ENCODE results near the gene TPI1. TPM values are rescaled to one million over a fixed set of nuclear protein-coding genes. Genes with fewer than 3 reads are reported as not detected.

The TPI1 gene
- total and polyA plus RNA-seq, 5 experiments from 2014 or later: 159 to 497 (median 372) TPM

DNA sequence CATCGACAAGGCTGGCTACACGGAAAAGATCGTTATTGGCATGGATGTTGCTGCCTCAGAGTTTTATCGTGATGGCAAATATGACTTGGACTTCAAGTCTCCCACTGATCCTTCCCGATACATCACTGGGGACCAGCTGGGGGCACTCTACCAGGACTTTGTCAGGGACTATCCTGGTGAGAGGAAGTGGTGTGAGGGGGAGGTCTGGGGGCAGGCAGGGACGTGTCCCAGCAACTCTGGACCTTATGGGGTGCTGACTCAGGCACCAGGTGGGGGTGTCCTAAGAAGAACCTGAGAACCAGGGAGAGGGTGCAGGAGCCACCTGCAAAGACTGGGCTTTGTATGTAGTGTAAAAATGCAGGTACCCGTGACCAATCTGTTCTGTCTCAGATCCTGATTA lies 52.3 kb downstream of the TPI1 start:
- Mint-ChIP-seq H3K4me3 (no peak overlapping the region), H3K4me1 (peaks cover 12 to 45% (median 36%) of the 10 kb centered on the region in 4 donors), H3K27ac (peak overlapping the region in 8 of 10 donors; percentile 30 to 86 (median 66)), H3K27me3 (no peaks in the 10 kb centered on the region), H3K36me3 (peaks cover 0 to 57% (median 3%) of the 10 kb centered on the region in 3 donors), H3K9me3 (no peaks in the 10 kb centered on the region)
- DNase-seq (no peak), ATAC-seq (no peak)
- POLR2A ChIA-PET: interaction anchor here (1.5 kb wide), 1 partner anchor 15 kb away, joined by 5 read pairs; the partner anchor contains the start of gene LRRC23

Other genes with a start within 250 kb of the TPI1 start
- gene LPAR5, start 231.6 kb upstream of the TPI1 start, total RNA-seq: 10 to 100 TPM; 16.6 to 18.9 TPM
- gene LPAR5, start 231.6 kb upstream of the TPI1 start, polyA plus RNA-seq: 10 to 100 TPM in 2 of 3 donors, 1 to 10 TPM in 1; 7.9 to 14.2 (median 12.2) TPM
- gene ACRBP, start 220.1 kb upstream of the TPI1 start, total RNA-seq: 10 to 100 TPM; 13.8 to 14.3 TPM
- under 1 TPM in 2 of 3 donors, not detected in 1; 0.43 to 0.50 TPM for gene ACRBP, start 220.1 kb upstream of the TPI1 start, polyA plus RNA-seq
- gene ING4, start 204.4 kb upstream of the TPI1 start, total RNA-seq: 10 to 100 TPM; 81.2 to 90.6 TPM
- gene ING4, start 204.4 kb upstream of the TPI1 start, polyA plus RNA-seq: 10 to 100 TPM; 89.5 to 99.6 (median 90.6) TPM
- 10 to 100 TPM; 90.5 to 94.8 TPM for gene ZNF384, start 178.2 kb upstream of the TPI1 start, total RNA-seq
- gene ZNF384, start 178.2 kb upstream of the TPI1 start, polyA plus RNA-seq: 10 to 100 TPM; 17.6 to 39.6 (median 26.3) TPM
- 1 to 10 TPM in 1 of 2 experiments, under 1 TPM in 1; 0.41 to 1.2 TPM for gene PIANP, start 166.7 kb upstream of the TPI1 start, total RNA-seq
- gene PIANP, start 166.7 kb upstream of the TPI1 start, polyA plus RNA-seq: under 1 TPM in 2 of 3 donors, not detected in 1; 0.06 to 0.30 TPM
- gene COPS7A, start 143.5 kb upstream of the TPI1 start, total RNA-seq: 10 to 100 TPM; 27.0 to 35.4 TPM
- gene COPS7A, start 143.5 kb upstream of the TPI1 start, polyA plus RNA-seq: 10 to 100 TPM; 34.9 to 42.4 (median 36.2) TPM
- 10 to 100 TPM; 87.6 to 98.9 TPM for gene MLF2, start 114.4 kb upstream of the TPI1 start, total RNA-seq
- gene MLF2, start 114.4 kb upstream of the TPI1 start, polyA plus RNA-seq: 100 to 1,000 TPM in 2 of 3 donors, 10 to 100 TPM in 1; 98.5 to 133 (median 126) TPM
- under 1 TPM in 1 of 2 experiments, not detected in 1; 0.55 TPM for gene PTMS, start 101.2 kb upstream of the TPI1 start, total RNA-seq
- gene PTMS, start 101.2 kb upstream of the TPI1 start, polyA plus RNA-seq: 1 to 10 TPM in 1 of 3 donors, not detected in 2; 4.8 TPM
- under 1 TPM; 0.60 to 0.75 TPM for gene LAG3, start 95.0 kb upstream of the TPI1 start, total RNA-seq
- 10 to 100 TPM in 1 of 3 donors, under 1 TPM in 2; 0.47 to 14.5 (median 0.59) TPM for gene LAG3, start 95.0 kb upstream of the TPI1 start, polyA plus RNA-seq
- gene CD4, start 78.0 kb upstream of the TPI1 start, total RNA-seq: 1 to 10 TPM; 1.4 to 1.5 TPM
- 1 to 10 TPM in 1 of 3 donors, under 1 TPM in 2; 0.39 to 1.3 (median 0.53) TPM for gene CD4, start 78.0 kb upstream of the TPI1 start, polyA plus RNA-seq
- gene GPR162, start 45.7 kb upstream of the TPI1 start, total RNA-seq: not detected
- not detected for gene GPR162, start 45.7 kb upstream of the TPI1 start, polyA plus RNA-seq
- 1 to 10 TPM; 8.6 to 9.7 TPM for gene P3H3, start 39.1 kb upstream of the TPI1 start, total RNA-seq
- gene P3H3, start 39.1 kb upstream of the TPI1 start, polyA plus RNA-seq: under 1 TPM; 0.42 to 0.73 (median 0.67) TPM
- 1 to 10 TPM; 3.8 to 5.6 TPM for gene GNB3, start 26.6 kb upstream of the TPI1 start, total RNA-seq
- gene GNB3, start 26.6 kb upstream of the TPI1 start, polyA plus RNA-seq: not detected
- 1 to 10 TPM; 2.6 to 2.7 TPM for gene CDCA3, start 16.2 kb upstream of the TPI1 start, total RNA-seq
- gene CDCA3, start 16.2 kb upstream of the TPI1 start, polyA plus RNA-seq: 1 to 10 TPM in 1 of 3 donors, under 1 TPM in 1, not detected in 1; 0.50 to 1.4 TPM
- gene USP5, start 15.4 kb upstream of the TPI1 start, total RNA-seq: 10 to 100 TPM; 72.7 to 78.9 TPM
- 10 to 100 TPM; 55.3 to 69.2 (median 56.7) TPM for gene USP5, start 15.4 kb upstream of the TPI1 start, polyA plus RNA-seq
- 10 to 100 TPM; 22.0 to 23.3 TPM for gene SPSB2, start 5.8 kb downstream of the TPI1 start, total RNA-seq
- 10 to 100 TPM; 10.1 to 10.6 (median 10.2) TPM for gene SPSB2, start 5.8 kb downstream of the TPI1 start, polyA plus RNA-seq
- gene LRRC23, start 37.3 kb downstream of the TPI1 start, total RNA-seq: 10 to 100 TPM; 10.1 to 10.5 TPM
- gene LRRC23, start 37.3 kb downstream of the TPI1 start, polyA plus RNA-seq: 1 to 10 TPM; 4.7 to 9.9 (median 8.8) TPM
- 100 to 1,000 TPM; 141 to 144 TPM for gene ENO2, start 47.0 kb downstream of the TPI1 start, total RNA-seq
- 10 to 100 TPM; 19.4 to 29.2 (median 19.7) TPM for gene ENO2, start 47.0 kb downstream of the TPI1 start, polyA plus RNA-seq
- 10 to 100 TPM; 25.7 to 30.3 TPM for gene ATN1, start 60.4 kb downstream of the TPI1 start, total RNA-seq
- gene ATN1, start 60.4 kb downstream of the TPI1 start, polyA plus RNA-seq: 1 to 10 TPM in 2 of 3 donors, under 1 TPM in 1; 0.35 to 1.4 (median 1.1) TPM
- not detected for gene RNU7-1, start 76.3 kb downstream of the TPI1 start, total RNA-seq
- gene RNU7-1, start 76.3 kb downstream of the TPI1 start, polyA plus RNA-seq: not detected
- 100 to 1,000 TPM; 518 to 519 TPM for gene C12orf57, start 76.5 kb downstream of the TPI1 start, total RNA-seq
- gene C12orf57, start 76.5 kb downstream of the TPI1 start, polyA plus RNA-seq: 100 to 1,000 TPM; 329 to 399 (median 366) TPM
- 100 to 1,000 TPM; 235 to 247 TPM for gene PTPN6, start 83.8 kb downstream of the TPI1 start, total RNA-seq
- gene PTPN6, start 83.8 kb downstream of the TPI1 start, polyA plus RNA-seq: 100 to 1,000 TPM; 182 to 425 (median 260) TPM
- gene PHB2, start 103.1 kb downstream of the TPI1 start, total RNA-seq: 100 to 1,000 TPM; 159 to 173 TPM
- 100 to 1,000 TPM in 2 of 3 donors, 10 to 100 TPM in 1; 97.0 to 115 (median 108) TPM for gene PHB2, start 103.1 kb downstream of the TPI1 start, polyA plus RNA-seq
- gene EMG1, start 103.4 kb downstream of the TPI1 start, total RNA-seq: 10 to 100 TPM; 71.1 to 72.5 TPM
- gene EMG1, start 103.4 kb downstream of the TPI1 start, polyA plus RNA-seq: 10 to 100 TPM; 59.7 to 66.4 (median 64.7) TPM
- 10 to 100 TPM; 17.0 to 18.5 TPM for gene LPCAT3, start 150.9 kb downstream of the TPI1 start, total RNA-seq
- gene LPCAT3, start 150.9 kb downstream of the TPI1 start, polyA plus RNA-seq: 10 to 100 TPM; 17.0 to 22.7 (median 19.9) TPM
- 1 to 10 TPM; 2.3 to 3.3 TPM for gene C1S, start 193.2 kb downstream of the TPI1 start, total RNA-seq
- under 1 TPM in 1 of 3 donors, not detected in 2; 0.15 TPM for gene C1S, start 193.2 kb downstream of the TPI1 start, polyA plus RNA-seq
- 1 to 10 TPM; 1.4 to 1.5 TPM for gene C1R, start 224.9 kb downstream of the TPI1 start, total RNA-seq
- 1 to 10 TPM; 1.5 to 3.2 (median 2.5) TPM for gene C1R, start 224.9 kb downstream of the TPI1 start, polyA plus RNA-seq
- gene C1RL, start 241.7 kb downstream of the TPI1 start, total RNA-seq: 10 to 100 TPM; 20.7 to 24.1 TPM
- 1 to 10 TPM; 3.7 to 5.7 (median 4.8) TPM for gene C1RL, start 241.7 kb downstream of the TPI1 start, polyA plus RNA-seq

Measured in naive thymus-derived CD8-positive, alpha-beta T cell (primary cell).